Measurements from ENCODE around the gene SERPINB2. TPM values are rescaled to one million over a fixed set of nuclear protein-coding genes. Genes with fewer than 3 reads are reported as not detected.

The SERPINB2 gene
- total RNA-seq, 1 donor from 2014 or later: 1.7 TPM

DNA sequence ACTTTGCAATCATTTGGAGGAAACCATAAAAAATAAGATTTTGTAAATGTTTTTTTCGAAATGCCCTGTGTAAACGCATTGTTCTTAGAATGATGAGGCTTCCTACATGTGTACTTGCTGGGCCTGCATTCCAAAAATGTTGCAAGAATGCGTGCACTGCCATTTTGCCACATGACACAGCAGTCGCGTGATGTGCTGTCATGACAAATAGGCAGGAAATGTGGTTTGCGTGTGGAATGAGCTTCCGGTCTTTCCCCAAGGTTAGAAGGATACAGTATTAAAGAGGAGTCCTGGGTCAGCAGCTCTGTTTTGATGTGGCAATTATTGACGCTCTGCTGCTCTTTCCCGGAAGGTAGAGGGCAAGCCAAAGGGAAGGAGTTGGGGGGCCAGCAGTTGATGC, 18.1 kb upstream of the SERPINB2 start:
- Mint-ChIP-seq H3K9me3 (ENCODE audit: unreplicated experiment) (peaks cover 3% of the 10 kb centered on the region), H3K4me1 (ENCODE audit: low read depth, unreplicated experiment) (peaks cover 3% of the 10 kb centered on the region), H3K27ac (ENCODE audit: unreplicated experiment) (peak overlapping the region; percentile 63), H3K4me3 (ENCODE audit: unreplicated experiment) (no peak overlapping the region), H3K36me3 (ENCODE audit: low read depth, unreplicated experiment) (no peaks in the 10 kb centered on the region), H3K27me3 (ENCODE audit: low read depth, unreplicated experiment) (no peaks in the 10 kb centered on the region)
- Histone ChIP-seq H3K27me3 (ENCODE audit: insufficient read depth, low read length) (no peaks in the 10 kb centered on the region), H3K4me2 (ENCODE audit: low read length) (peak overlapping the region; percentile 24), H3K27ac (ENCODE audit: low read depth, low read length) (peak overlapping the region; percentile 57), H2AFZ (ENCODE audit: low read depth, low read length) (no peak overlapping the region), H3K9ac (ENCODE audit: low read length) (no peak overlapping the region), H4K20me1 (ENCODE audit: insufficient read depth, low read length) (no peaks in the 10 kb centered on the region), H3K79me2 (ENCODE audit: insufficient read depth, low read length) (no peaks in the 10 kb centered on the region), H3K4me3 (ENCODE audit: insufficient read depth, low read depth, low read length) (no peak overlapping the region), H3K9me3 (ENCODE audit: insufficient read depth, low read depth, low read length) (no peaks in the 10 kb centered on the region), H3K4me1 (ENCODE audit: insufficient read depth, low read length) (no peaks in the 10 kb centered on the region), H3K36me3 (ENCODE audit: insufficient read depth, low read length) (no peaks in the 10 kb centered on the region)
- TF ChIP-seq EZH2 (IDR thresholded peaks at IDR 0.05; ENCODE audit: insufficient read depth, low read length): no peak
- DNase-seq (ENCODE audit: low read depth): no peak
- no peak for FAIRE-seq

DNA sequence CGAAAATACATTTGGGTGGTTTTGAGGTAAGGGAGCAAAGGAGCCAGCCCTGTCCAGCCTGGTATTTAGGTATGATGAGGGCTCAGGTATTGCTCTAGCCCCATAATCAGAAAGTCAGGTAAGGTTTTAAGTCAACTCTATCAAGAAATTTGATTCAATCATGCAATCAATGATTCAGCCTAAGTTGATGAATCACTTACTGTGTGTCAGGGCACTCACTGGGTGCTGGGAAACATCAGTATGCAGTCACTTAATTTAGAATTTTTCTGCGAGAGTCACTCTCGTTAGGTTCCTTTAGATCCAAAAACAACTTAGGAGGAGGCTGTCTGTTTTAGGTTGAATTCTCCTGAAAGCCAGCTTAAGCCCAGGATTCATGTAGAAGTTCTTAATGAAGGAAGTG, 17.7 kb upstream of the SERPINB2 start:
- no peaks in the 10 kb centered on the region for H3K4me1 ChIP-seq (ENCODE audit: insufficient read depth, low read length)
- no peaks in the 10 kb centered on the region for H4K20me1 ChIP-seq (ENCODE audit: insufficient read depth, low read length)
- peaks cover 3% of the 10 kb centered on the region for H3K4me1 Mint-ChIP-seq (ENCODE audit: low read depth, unreplicated experiment)
- H3K79me2 ChIP-seq (ENCODE audit: insufficient read depth, low read length): no peaks in the 10 kb centered on the region
- peak overlapping the region; percentile 57 for H3K27ac ChIP-seq (ENCODE audit: low read depth, low read length)
- no peak overlapping the region for H2AFZ ChIP-seq (ENCODE audit: low read depth, low read length)
- no peaks in the 10 kb centered on the region for H3K36me3 ChIP-seq (ENCODE audit: insufficient read depth, low read length)
- no peak overlapping the region for H3K9ac ChIP-seq (ENCODE audit: low read length)
- H3K9me3 Mint-ChIP-seq (ENCODE audit: unreplicated experiment): peaks cover 3% of the 10 kb centered on the region
- no peak overlapping the region for H3K4me3 ChIP-seq (ENCODE audit: insufficient read depth, low read depth, low read length)
- H3K4me2 ChIP-seq (ENCODE audit: low read length): peak overlapping the region; percentile 24
- H3K4me3 Mint-ChIP-seq (ENCODE audit: unreplicated experiment): no peak overlapping the region
- FAIRE-seq (peak; percentile 47), DNase-seq (ENCODE audit: low read depth) (no peak)
- H3K9me3 ChIP-seq (ENCODE audit: insufficient read depth, low read depth, low read length): no peaks in the 10 kb centered on the region
- H3K27ac Mint-ChIP-seq (ENCODE audit: unreplicated experiment): peak overlapping the region; percentile 63
- H3K27me3 ChIP-seq (ENCODE audit: insufficient read depth, low read length): no peaks in the 10 kb centered on the region
- no peak for TF ChIP-seq EZH2 (IDR thresholded peaks at IDR 0.05; ENCODE audit: insufficient read depth, low read length)
- TF ChIP-seq, protein P1, sequence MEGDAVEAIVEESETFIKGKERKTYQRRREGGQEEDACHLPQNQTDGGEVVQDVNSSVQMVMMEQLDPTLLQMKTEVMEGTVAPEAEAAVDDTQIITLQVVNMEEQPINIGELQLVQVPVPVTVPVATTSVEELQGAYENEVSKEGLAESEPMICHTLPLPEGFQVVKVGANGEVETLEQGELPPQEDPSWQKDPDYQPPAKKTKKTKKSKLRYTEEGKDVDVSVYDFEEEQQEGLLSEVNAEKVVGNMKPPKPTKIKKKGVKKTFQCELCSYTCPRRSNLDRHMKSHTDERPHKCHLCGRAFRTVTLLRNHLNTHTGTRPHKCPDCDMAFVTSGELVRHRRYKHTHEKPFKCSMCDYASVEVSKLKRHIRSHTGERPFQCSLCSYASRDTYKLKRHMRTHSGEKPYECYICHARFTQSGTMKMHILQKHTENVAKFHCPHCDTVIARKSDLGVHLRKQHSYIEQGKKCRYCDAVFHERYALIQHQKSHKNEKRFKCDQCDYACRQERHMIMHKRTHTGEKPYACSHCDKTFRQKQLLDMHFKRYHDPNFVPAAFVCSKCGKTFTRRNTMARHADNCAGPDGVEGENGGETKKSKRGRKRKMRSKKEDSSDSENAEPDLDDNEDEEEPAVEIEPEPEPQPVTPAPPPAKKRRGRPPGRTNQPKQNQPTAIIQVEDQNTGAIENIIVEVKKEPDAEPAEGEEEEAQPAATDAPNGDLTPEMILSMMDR (IDR thresholded peaks at IDR 0.05; ENCODE audit: insufficient read depth, low read depth, low read length): no peak
- no peaks in the 10 kb centered on the region for H3K27me3 Mint-ChIP-seq (ENCODE audit: low read depth, unreplicated experiment)
- H3K36me3 Mint-ChIP-seq (ENCODE audit: low read depth, unreplicated experiment): no peaks in the 10 kb centered on the region

DNA sequence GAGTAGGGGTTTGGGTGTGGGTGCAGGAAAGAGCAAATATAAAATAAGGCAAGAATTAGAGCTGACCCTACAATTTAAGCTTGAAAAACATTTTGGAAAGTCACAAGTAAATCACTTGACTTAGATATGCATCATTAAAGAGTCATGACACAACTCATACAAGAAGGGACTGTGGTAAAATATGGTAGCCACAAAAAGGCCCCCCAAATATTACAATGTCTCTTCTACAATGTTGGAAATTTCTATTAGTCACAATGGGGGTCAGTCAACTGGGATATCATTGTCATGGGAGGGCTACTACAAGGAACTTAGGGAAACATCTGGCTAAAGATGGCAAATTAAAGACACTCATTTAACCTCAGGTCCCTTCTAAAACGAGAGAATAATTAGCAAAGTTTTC, 15.7 kb upstream of the SERPINB2 start:
- H3K27ac Mint-ChIP-seq (ENCODE audit: unreplicated experiment): no peak overlapping the region
- H3K4me1 ChIP-seq (ENCODE audit: insufficient read depth, low read length): no peaks in the 10 kb centered on the region
- H3K27me3 Mint-ChIP-seq (ENCODE audit: low read depth, unreplicated experiment): no peaks in the 10 kb centered on the region
- no peaks in the 10 kb centered on the region for H3K27me3 ChIP-seq (ENCODE audit: insufficient read depth, low read length)
- no peak overlapping the region for H3K4me3 Mint-ChIP-seq (ENCODE audit: unreplicated experiment)
- H3K9ac ChIP-seq (ENCODE audit: low read length): no peak overlapping the region
- no peaks in the 10 kb centered on the region for H3K36me3 ChIP-seq (ENCODE audit: insufficient read depth, low read length)
- H3K4me3 ChIP-seq (ENCODE audit: insufficient read depth, low read depth, low read length): no peak overlapping the region
- no peaks in the 10 kb centered on the region for H3K9me3 ChIP-seq (ENCODE audit: insufficient read depth, low read depth, low read length)
- no peaks in the 10 kb centered on the region for H3K79me2 ChIP-seq (ENCODE audit: insufficient read depth, low read length)
- DNase-seq (ENCODE audit: low read depth) (no peak), FAIRE-seq (no peak)
- peaks cover 3% of the 10 kb centered on the region for H3K4me1 Mint-ChIP-seq (ENCODE audit: low read depth, unreplicated experiment)
- TF ChIP-seq, protein P1 (IDR thresholded peaks at IDR 0.05; ENCODE audit: insufficient read depth, low read depth, low read length): no peak
- no peak for TF ChIP-seq EZH2 (IDR thresholded peaks at IDR 0.05; ENCODE audit: insufficient read depth, low read length)
- H2AFZ ChIP-seq (ENCODE audit: low read depth, low read length): no peak overlapping the region
- H3K9me3 Mint-ChIP-seq (ENCODE audit: unreplicated experiment): peaks cover 4% of the 10 kb centered on the region
- H3K4me2 ChIP-seq (ENCODE audit: low read length): no peak overlapping the region
- H3K36me3 Mint-ChIP-seq (ENCODE audit: low read depth, unreplicated experiment): no peaks in the 10 kb centered on the region
- no peak overlapping the region for H3K27ac ChIP-seq (ENCODE audit: low read depth, low read length)
- H4K20me1 ChIP-seq (ENCODE audit: insufficient read depth, low read length): no peaks in the 10 kb centered on the region

All from astrocyte (in vitro differentiated cells and primary cell).